ENCODE measurements around the gene RAB2B.
"Not testable (repeated sequence)": the region's sequence is repeated elsewhere in the genome, so short reads cannot be mapped to it uniquely, and the experiment has no call there.

RAB2B gene

DNA sequence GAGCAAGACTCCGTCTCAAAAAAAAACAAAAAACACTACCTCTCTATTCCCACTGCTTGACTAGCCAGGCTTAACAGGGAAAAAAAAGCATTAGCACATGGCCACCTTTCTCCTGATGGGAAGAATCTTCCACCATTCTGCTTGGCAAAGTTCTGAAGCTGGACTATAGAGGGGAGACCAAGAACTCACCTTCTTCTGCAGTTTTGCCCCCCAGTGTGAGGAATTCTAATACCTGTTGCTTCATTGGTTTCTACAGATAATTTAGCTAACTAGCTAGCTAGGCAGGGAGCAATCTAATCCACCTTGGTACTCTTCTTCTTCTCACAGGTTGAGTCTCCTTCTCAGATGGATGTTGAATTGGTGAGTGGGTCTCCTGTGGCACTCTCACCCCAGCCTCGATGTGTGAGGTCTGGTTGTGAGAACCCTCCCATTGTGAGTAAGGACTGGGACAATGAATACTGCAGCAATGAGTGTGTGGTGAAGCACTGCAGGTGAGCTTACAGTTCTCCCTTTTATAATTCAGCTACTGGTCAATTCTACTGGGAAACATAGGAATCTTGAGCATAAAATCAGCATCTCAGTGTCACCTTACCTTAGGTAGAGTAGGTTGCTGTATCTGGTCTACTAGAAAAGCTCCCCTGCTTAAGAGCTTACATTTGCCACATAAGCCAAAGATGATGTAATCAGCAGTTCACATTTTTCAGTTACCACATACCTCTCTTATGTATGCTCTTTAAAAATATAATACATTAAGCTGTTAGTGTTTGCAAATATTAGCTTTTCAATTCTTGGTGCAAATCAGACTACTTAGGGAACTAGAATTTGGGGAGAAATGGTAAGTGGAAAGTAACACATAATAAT is 18.4 kb upstream of the RAB2B start:
- no peak for DNase-seq (ENCODE audit: low read depth in 2 of 3, low spot score in 2 of 3)

- no peak for DNase-seq (ENCODE audit: low read depth in 2 of 3, low spot score in 2 of 3)
Measured at GRCh38 chr14:21486640-21487087, 9.9 kb upstream of the RAB2B start.

GRCh38 chr14:21476523-21476924 is 235 bp downstream of the RAB2B start:
- peak; percentile 58 to 63 (median 63) for DNase-seq (ENCODE audit: low read depth in 2 of 3, low spot score in 2 of 3)

- DNase-seq (ENCODE audit: low read depth in 2 of 3, low spot score in 2 of 3) = no peak
Measured at GRCh38 chr14:21475767-21476522, 814 bp downstream of the RAB2B start.

- DNase-seq (ENCODE audit: low read depth in 2 of 3, low spot score in 2 of 3) = no peak
Measured at GRCh38 chr14:21467616-21468015, 9.1 kb downstream of the RAB2B start.

DNA sequence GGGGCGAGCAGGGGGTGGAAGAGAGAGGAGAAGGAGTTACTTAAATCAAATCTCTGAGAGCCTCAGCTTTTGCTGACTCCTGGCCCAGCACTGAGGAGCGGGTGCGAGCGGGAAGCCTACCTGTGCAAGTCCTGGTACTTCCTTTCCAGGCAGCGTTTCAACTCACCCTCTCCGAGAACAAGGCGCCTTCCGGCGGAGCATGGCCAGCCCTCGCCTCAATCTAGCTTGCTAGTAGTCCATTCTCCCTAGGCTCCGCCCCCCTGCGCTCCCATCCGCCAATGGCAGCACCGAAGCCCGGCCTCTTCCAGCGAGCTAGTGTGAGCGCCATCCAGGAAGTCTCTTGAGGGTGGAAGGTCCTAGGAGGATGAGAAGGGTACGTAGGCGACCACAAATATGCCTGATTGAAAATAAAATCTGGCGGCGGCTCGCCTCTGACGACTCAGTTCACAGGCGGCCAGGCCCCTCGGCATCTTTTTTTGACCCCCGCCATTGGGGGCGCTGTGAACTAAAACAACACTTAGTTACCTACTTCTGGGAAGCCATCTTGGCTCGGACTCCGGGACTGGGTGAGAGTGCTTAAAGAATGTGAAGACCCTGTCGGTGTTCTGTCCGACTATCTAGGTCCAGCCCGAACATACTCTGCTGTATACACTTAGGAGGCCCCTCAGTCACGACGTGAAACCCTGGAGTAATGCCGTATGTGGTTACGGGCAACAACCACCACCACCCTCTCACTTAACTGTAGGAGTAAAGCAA is 20.7 kb downstream of the RAB2B start, which contains the start of gene CHD8:
CHD8 (minus strand) TSS at position 212 of the 756 bp plus-strand sequence. CDS start 24,480 bp downstream, outside the sequence.
- peak; percentile 92 to 95 (median 92) for DNase-seq (ENCODE audit: low read depth in 2 of 3, low spot score in 2 of 3)

DNA sequence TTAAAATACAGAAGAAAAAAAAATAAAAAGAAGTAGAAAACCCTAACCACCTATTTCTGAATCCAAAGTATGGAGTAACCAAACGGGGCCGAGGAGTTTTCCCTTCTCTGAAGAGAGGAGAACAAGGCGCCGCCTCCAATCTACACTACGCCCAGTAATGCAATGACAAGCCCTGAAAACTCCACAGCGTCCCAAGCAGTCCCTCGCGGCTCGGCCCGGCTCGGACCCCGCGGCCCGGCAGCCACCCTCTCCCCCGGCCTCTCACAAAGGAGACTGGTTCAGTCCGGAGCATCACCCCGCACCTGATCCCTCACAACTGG is 21.2 kb downstream of the RAB2B start:
- no peak for DNase-seq (ENCODE audit: low read depth in 2 of 3, low spot score in 2 of 3)

GRCh38 chr14:21454843-21455544 is 21.8 kb downstream of the RAB2B start:
- DNase-seq (ENCODE audit: low read depth in 2 of 3, low spot score in 2 of 3) = no peak

DNA sequence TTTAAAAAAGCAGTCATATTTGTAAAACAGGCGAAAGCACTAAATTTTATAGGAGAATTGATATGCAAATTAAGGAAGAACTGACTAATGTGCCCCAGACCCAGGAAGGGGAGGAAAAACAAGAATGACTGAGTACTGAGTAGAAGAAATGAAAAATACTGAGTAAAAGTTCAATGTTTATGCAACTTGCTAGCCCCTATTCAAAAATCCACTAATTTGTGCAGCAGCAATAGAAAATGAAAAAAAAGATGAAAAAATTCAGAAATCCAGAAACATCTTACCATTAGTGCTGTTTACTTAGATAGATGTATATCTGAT is 26.9 kb downstream of the RAB2B start:
- DNase-seq (ENCODE audit: low read depth in 2 of 3, low spot score in 2 of 3) = no peak

GRCh38 chr14:21442657-21443056 is 34.1 kb downstream of the RAB2B start:
- DNase-seq (ENCODE audit: low read depth in 2 of 3, low spot score in 2 of 3) = not testable (repeated sequence)

DNA sequence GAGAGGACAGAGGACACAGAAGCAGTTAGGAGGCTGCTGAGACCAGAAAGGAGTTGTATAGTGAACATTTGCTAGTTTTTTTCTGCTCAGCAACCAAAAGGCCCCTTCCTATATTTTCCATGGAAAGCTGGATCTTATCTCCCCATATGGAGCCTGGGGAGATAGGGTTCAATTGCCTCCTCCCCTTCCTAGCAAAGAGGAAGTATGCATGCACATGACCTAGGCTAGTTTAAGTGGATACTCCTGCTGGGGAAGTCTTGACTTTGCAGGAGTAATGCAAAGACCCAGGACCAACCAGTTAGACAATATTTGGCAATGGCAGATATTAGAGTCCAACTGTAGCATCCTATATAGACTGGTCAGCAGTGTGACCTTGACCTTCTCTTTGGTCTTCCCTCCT is 35.9 kb downstream of the RAB2B start:
- no peak for DNase-seq (ENCODE audit: low read depth in 2 of 3, low spot score in 2 of 3)

DNA sequence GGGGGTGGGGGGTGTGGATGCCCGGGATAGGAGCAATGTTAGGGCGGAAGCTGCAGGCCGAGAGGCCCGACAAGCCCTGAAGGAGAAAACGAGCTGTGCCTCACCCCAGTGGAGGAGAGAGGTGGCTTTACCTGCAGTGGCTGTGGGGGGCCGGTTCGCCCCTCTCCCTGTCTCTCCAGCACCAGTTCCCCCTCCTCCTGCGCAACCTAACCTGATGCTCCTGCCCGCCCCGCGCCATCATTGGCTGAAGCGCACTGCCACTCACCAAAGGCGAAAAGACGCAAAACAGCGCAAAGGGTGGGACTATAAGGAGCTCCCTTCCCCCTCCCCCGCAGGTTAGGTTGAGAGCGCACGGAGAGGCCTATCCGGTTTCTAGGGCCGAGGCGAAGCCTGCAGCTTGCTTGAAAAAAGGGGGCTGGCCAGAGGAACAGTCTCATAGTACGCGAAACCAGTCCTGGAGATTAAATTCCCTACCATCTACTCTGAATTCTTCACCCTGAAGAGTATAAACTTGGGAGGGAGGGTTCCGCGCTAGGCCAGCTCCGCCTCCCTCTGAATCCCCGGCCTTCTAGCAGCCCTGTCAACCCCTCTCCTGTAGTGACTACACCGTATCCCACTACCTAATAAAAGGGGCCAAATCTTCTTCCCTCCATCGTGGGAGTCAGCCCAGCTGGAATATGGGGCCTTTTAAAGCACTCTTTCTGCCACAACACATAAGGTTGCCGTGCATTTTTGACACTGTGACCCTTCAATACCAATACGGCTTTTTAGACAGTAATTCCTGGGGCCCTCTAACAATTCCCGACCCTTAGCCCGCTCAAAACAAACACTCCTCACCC is 39.5 kb downstream of the RAB2B start:
- peak; percentile 91 to 99 (median 99) for DNase-seq (ENCODE audit: low read depth in 2 of 3, low spot score in 2 of 3)

GRCh38 chr14:21436567-21437062 is 40.1 kb downstream of the RAB2B start:
- no peak for DNase-seq (ENCODE audit: low read depth in 2 of 3, low spot score in 2 of 3)

DNA sequence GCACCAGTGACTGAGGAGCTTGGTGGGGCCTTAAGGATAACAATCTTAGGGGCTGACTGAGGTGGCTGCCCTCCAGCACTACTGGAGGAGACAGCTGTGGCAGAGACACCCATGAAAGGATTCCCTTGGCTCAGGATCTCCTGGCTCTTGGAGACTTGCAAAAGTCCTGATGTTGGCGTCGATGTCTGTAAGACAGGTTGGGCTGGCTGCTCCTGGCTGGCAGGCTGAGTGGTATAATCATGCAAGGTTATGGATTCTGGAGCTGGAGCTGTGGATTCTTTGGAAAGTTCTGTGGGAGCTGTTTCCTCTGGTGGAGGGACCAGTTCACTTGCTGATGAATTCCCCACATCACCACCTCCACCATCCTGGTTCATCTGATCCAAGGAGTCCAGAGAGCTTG is 45.6 kb downstream of the RAB2B start:
- no peak for DNase-seq (ENCODE audit: low read depth in 2 of 3, low spot score in 2 of 3)

DNA sequence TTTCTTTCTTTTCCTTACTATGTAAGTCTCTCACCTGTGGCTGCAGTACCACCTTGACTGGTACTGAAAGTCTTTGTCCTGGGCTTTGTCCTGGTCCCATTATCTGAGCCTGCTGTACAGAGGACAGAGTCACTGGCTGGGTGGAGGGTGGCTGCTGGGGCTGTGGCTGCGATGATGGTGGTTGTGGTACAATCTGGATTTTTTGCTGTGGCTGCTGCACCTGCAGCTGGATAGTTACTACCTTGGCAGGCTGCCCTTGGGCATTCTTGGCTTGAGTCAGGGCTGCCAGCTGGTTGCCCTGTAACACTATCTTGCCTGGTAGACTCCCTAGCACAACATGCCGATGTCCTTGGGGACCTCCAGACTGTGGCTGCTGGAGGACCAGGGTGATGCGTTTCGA is 47.8 kb downstream of the RAB2B start:
- no peak for DNase-seq (ENCODE audit: low read depth in 2 of 3, low spot score in 2 of 3)

DNA sequence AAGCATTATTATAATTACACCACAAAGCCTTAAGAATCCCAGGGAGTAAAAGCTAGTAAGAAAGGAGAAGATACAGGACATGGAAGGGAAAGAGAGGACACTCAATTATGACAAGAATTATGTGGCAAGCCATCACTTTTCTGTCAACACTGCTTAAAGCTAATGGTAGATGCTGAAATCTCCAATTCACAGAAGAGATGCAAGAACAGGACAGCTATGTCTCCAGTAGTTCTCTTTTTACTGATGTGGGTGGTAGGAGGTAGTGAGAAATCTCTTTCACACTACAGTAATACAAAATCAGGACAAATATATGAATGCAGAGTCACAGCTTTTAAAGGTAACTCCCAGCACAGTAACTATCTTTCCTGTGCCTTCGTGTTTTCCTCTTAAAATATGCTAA is 50.1 kb downstream of the RAB2B start:
- DNase-seq (ENCODE audit: low read depth in 2 of 3, low spot score in 2 of 3) = no peak

GRCh38 chr14:21419528-21419927 is 57.2 kb downstream of the RAB2B start:
- no peak for DNase-seq (ENCODE audit: low read depth in 2 of 3, low spot score in 2 of 3)

- no peak for DNase-seq (ENCODE audit: low read depth in 2 of 3, low spot score in 2 of 3)
Measured at GRCh38 chr14:21415329-21415728, 61.4 kb downstream of the RAB2B start.

DNA sequence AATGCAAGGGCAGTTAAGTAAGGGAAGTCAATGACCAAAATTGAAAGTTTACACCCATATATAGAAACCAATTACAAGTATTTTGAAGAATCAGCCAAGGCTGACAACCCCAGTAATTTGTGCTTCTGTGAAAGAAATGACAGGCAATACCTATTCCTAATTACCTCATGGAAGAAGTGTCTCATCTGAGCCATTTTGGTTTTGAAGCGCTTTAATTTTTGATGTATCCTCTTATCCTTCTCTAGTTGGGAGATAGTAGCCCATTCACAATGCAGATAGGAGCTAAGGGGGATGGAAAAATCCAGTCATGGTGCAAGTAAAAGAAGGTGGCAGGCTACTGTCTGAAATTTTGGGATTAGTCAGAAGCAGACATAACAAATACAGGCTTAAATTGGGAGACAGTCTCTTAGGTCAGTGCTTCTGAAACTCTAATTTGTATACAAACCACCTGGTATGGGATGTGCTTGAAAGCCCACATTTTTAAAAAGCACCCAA is 62.6 kb downstream of the RAB2B start:
- no peak for DNase-seq (ENCODE audit: low read depth in 2 of 3, low spot score in 2 of 3)
